Measurements from ENCODE around the gene TTLL10. TPM values are rescaled to one million over a fixed set of nuclear protein-coding genes. Genes with fewer than 3 reads are reported as not detected.

The TTLL10 gene
- total and polyA plus RNA-seq, 2 donors from 2014 or later, result 1.5 TPM; not detected in 1

- Histone ChIP-seq H3K9me3 (ENCODE audit: control insufficient read depth in 2 of 3, insufficient read depth in 1 of 3, low read length in 3 of 3) (no peaks in the 10 kb centered on the region), H3K4me1 (ENCODE audit: control insufficient read depth in 2 of 3, insufficient read depth in 2 of 3, low read depth in 1 of 3, low read length in 3 of 3) (peaks cover 0 to 4% (median 0%) of the 10 kb centered on the region in 3 donors), H3K4me3 (ENCODE audit: low read length in 3 of 3) (no peak overlapping the region), H3K27me3 (ENCODE audit: control insufficient read depth, insufficient read depth, low read length) (no peaks in the 10 kb centered on the region), H3K27ac (ENCODE audit: low read depth in 2 of 2, low read length in 2 of 2) (no peak overlapping the region), H3K9ac (ENCODE audit: low read length in 3 of 3) (no peak overlapping the region), H3K36me3 (ENCODE audit: control insufficient read depth in 2 of 3, insufficient read depth in 3 of 3, low read length in 3 of 3) (peaks cover 3 to 16% (median 10%) of the 10 kb centered on the region in 3 donors)
- no peak for TF ChIP-seq CTCF (IDR thresholded peaks at IDR 0.05; ENCODE audit: borderline replicate concordance, extremely low read depth, insufficient read depth)
- intact Hi-C loops (cut with DNase I), result no loop called here
- DNase-seq, result no peak
- no peak for FAIRE-seq
These were observed 44.2 kb downstream of the TTLL10 start for GRCh38 chr1:1217621-1218523.

- Histone ChIP-seq H3K27me3 (ENCODE audit: control insufficient read depth, insufficient read depth, low read length) (no peaks in the 10 kb centered on the region), H3K4me3 (ENCODE audit: low read length in 3 of 3) (no peak overlapping the region), H3K9me3 (ENCODE audit: control insufficient read depth in 2 of 3, insufficient read depth in 1 of 3, low read length in 3 of 3) (no peaks in the 10 kb centered on the region), H3K36me3 (ENCODE audit: control insufficient read depth in 2 of 3, insufficient read depth in 3 of 3, low read length in 3 of 3) (peaks cover 4 to 20% (median 14%) of the 10 kb centered on the region in 3 donors), H3K9ac (ENCODE audit: low read length in 3 of 3) (no peak overlapping the region), H3K27ac (ENCODE audit: low read depth in 2 of 2, low read length in 2 of 2) (no peak overlapping the region), H3K4me1 (ENCODE audit: control insufficient read depth in 2 of 3, insufficient read depth in 2 of 3, low read depth in 1 of 3, low read length in 3 of 3) (peaks cover 0 to 2% (median 0%) of the 10 kb centered on the region in 3 donors)
- no peak for TF ChIP-seq CTCF (IDR thresholded peaks at IDR 0.05; ENCODE audit: borderline replicate concordance, extremely low read depth, insufficient read depth)
- FAIRE-seq (no peak), DNase-seq (no peak)
- intact Hi-C loops (cut with DNase I), result no loop called here
These were observed 45.0 kb downstream of the TTLL10 start for GRCh38 chr1:1218524-1219200.

GRCh38 chr1:1219341-1219740 lies 45.7 kb downstream of the TTLL10 start:
- DNase-seq, result no peak
- intact Hi-C loops (cut with DNase I), result no loop called here
- no peak for FAIRE-seq
- H3K9ac ChIP-seq (ENCODE audit: low read length in 3 of 3), result no peak overlapping the region
- no peak overlapping the region for H3K27ac ChIP-seq (ENCODE audit: low read depth in 2 of 2, low read length in 2 of 2)
- no peak overlapping the region for H3K4me3 ChIP-seq (ENCODE audit: low read length in 3 of 3)
- H3K4me1 ChIP-seq (ENCODE audit: control insufficient read depth in 2 of 3, insufficient read depth in 2 of 3, low read depth in 1 of 3, low read length in 3 of 3), result peaks cover 0 to 2% (median 0%) of the 10 kb centered on the region in 3 donors
- TF ChIP-seq CTCF (IDR thresholded peaks at IDR 0.05; ENCODE audit: borderline replicate concordance, extremely low read depth, insufficient read depth), result no peak
- H3K9me3 ChIP-seq (ENCODE audit: control insufficient read depth in 2 of 3, insufficient read depth in 1 of 3, low read length in 3 of 3), result no peaks in the 10 kb centered on the region
- peaks cover 4 to 20% (median 14%) of the 10 kb centered on the region in 3 donors for H3K36me3 ChIP-seq (ENCODE audit: control insufficient read depth in 2 of 3, insufficient read depth in 3 of 3, low read length in 3 of 3)
- H3K27me3 ChIP-seq (ENCODE audit: control insufficient read depth, insufficient read depth, low read length), result no peaks in the 10 kb centered on the region

All from kidney (tissue), 14 donors.